K562 (cell line): ENCODE data around the gene GABBR1. TPM values are rescaled to one million over a fixed set of nuclear protein-coding genes. Genes with fewer than 3 reads are reported as not detected.

Source experiments
- ADNP ChIP-seq: fragments of 200-800 bp; sonication (Bioruptor generic); IDR thresholded peaks from 2 replicates; pipeline ENCODE4 v1.6.1; 2016; ENCODE audit warnings: missing genetic modification characterization, missing compliant biosample characterization
- ATF3 ChIP-seq, 2 experiments: fragments of 450-650 bp in 1 of 2; sonication (generic) in 1 of 2; formaldehyde crosslinking in 1 of 2; IDR thresholded peaks in 1 of 2; conservative IDR thresholded peaks in 1 of 2; 2 replicates each; pipeline versions ENCODE4 v1.6.1 to v1.8.1; 2016 to 2023; ENCODE audit warnings: mild to moderate bottlenecking in 2 of 2, moderate library complexity in 2 of 2, inconsistent platforms in 1 of 2, missing genetic modification reagents in 1 of 2
- ATF4 ChIP-seq: fragments of 450-650 bp; formaldehyde crosslinking; IDR thresholded peaks from 2 replicates; pipeline ENCODE4 v1.4.0; 2022; ENCODE audit warnings: mild to moderate bottlenecking, moderate library complexity
- BACH1 ChIP-seq: fragments of 200-800 bp; sonication (Bioruptor generic); IDR thresholded peaks from 2 replicates; pipeline ENCODE4 v1.6.1; 2016; ENCODE audit warnings: missing genetic modification characterization, missing compliant biosample characterization
- CHD7 ChIP-seq: fragments of 200-600 bp; sonication (generic); IDR thresholded peaks from one replicate; pipeline ENCODE4 v1.6.1; 2012; ENCODE audit warnings: mild to moderate bottlenecking, low read depth, low read length, inconsistent platforms
- HDGF ChIP-seq: fragments of 450-650 bp; IDR thresholded peaks from 2 replicates; pipeline ENCODE4 v1.6.1; 2016
- ILK ChIP-seq: fragments of 450-650 bp; IDR thresholded peaks from 2 replicates; pipeline ENCODE4 v1.6.1; 2016; ENCODE audit warnings: missing genetic modification characterization, low read depth, mild to moderate bottlenecking, missing compliant biosample characterization, moderate library complexity, borderline replicate concordance
- NR0B1 ChIP-seq: fragments of 450-650 bp; IDR thresholded peaks from one replicate; pipeline ENCODE4 v1.6.1; 2018; ENCODE audit warnings: mild to moderate bottlenecking, moderate library complexity; ENCODE audit not compliant: partially characterized antibody
- STAG1 ChIP-seq: sonication (generic); formaldehyde crosslinking; IDR thresholded peaks from 2 replicates; pipeline ENCODE4 v1.5.0; 2020; ENCODE audit warnings: missing genetic modification reagents, borderline replicate concordance
- TAL1 ChIP-seq: fragments of 450-650 bp; IDR thresholded peaks from 2 replicates; pipeline ENCODE4 v1.6.1; 2016; ENCODE audit warnings: mild to moderate bottlenecking
- polyA plus RNA-seq, 8 experiments: library from polyadenylated mRNA; depleted of rRNA in 4 of 8; stranded (reverse) in 5 of 8; unstranded in 3 of 8; fragments of >200 nt; fragmentation: Nextera tagmentation in 2 of 8; fragmentation: Illumina TruSeq in 1 of 8; extraction: Ambion mirVana in 2 of 8; extraction: Trizol in 1 of 8; gene quantifications; 2 replicates each; pipeline versions ENCODE4 v1.2.1 to v1.2.3, GENCODE V29; 2011 to 2014; ENCODE audit warnings: inconsistent platforms in 1 of 8, missing spikeins in 1 of 8
- total RNA-seq, 7 experiments: library from RNA; depleted of rRNA in 6 of 7; stranded (reverse); fragments of >200 nt in 6 of 7; fragmentation: Illumina TruSeq in 2 of 7; extraction: Trizol in 2 of 7; gene quantifications; 2 replicates each; pipeline versions ENCODE4 v1.2.1 to v1.2.3, GENCODE V29; 2011 to 2021; ENCODE audit warnings: low replicate concordance in 1 of 7

GABBR1 gene
- total and polyA plus RNA-seq, 9 of the 15 experiments (the other 6 are each of a cell fraction or from before 2014, with no cell fraction given), result 2.2 to 48.3 (median 20.8) TPM

- TF ChIP-seq ATF3 (IDR thresholded peaks at IDR 0.05) (no peak), ATF3 (CRISPR knock-in tag; conservative IDR thresholded peaks at IDR 0.05) (no peak), HDGF (0 out of 2 replicates have a peak, but pooled peaks have one; percentile 61), ILK (tag) (no peak), ATF4 (CRISPR knock-in tag) (no peak), TAL1 (no peak), STAG1 (no peak), ADNP (no peak), NR0B1 (no peak), CHD7 (no peak), BACH1 (tag) (no peak)
These were observed 1.7 kb downstream of the GABBR1 start (continued) for GRCh38 chr6:29631209-29631810.
